DMS 273 (cell line): Measurements from ENCODE around the gene MAP2.

Source experiments
- DNase-seq: peaks from one replicate; lab custom pipeline; 2025; ENCODE audit not compliant: unreplicated experiment; lab: John Stamatoyannopoulos, UW

The MAP2 gene

DNA sequence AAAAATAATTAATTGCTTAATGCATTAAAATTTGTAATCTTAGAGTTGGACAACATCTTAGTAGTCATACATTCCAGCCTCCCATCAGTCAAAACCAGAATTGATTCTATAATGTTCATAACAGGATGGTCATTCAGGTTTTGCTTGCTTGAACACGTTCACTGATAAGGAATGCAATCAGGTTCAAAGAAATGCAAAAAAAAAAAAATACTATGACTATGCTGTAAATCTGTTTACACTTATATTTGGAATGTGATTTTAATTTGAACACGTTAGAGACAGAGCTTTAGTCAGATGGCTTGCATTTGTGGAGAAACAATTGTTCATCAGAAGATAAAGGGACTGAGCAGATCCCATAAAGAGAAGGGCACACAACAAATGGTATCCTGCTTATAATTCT lies 216.5 kb downstream of the MAP2 start:
- no peak for DNase-seq

DNA sequence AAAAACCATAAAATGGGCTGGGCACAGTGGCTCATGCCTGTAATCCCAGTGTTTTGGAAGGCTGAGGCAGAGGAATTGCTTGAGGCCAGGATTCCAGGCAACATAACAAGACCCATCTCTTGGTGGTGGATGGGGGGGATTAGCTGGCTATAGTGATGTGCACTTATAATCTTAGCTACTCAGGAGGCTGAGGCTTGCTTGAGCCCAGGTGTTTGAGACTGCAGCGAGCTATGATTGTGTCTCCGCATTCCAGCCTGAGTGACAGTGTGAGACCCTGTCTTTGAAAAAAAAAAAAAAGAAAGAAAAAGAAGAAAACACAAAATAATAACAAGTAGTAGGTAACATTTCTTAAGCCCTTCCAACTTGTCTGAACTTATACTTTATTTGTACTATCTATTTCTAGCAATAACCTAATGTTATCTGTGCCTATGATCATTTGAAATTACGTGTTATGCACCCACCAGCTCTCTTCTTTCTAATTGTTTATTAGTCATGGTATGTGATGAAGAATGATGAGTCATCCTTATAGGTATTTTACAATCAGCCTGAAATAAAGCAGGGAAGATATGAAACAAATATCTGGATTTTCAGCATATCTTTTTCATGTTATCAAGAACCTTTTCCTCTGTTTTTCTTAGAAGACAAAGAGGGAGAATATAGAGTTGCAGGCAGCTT lies 218.4 kb downstream of the MAP2 start:
- no peak for DNase-seq

DNA sequence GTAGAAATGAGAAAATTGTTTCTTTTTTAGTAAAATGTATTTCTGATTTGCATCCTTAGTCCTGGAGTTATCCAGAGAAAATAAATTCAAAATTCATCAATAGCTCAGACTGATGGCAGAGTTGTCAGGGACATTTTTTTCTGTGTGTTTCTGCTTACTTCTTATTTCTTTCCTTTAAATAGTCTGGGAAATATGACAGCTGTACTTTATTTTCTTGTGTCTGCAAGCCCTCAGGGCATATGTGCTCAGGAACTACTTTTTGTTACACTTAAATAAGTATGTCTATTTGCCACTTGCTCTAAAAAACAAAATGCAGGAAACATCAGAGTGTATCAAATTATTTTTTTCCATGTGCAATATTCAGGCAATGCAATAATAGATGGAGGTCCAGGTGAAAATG lies 221.0 kb downstream of the MAP2 start:
- no peak for DNase-seq

DNA sequence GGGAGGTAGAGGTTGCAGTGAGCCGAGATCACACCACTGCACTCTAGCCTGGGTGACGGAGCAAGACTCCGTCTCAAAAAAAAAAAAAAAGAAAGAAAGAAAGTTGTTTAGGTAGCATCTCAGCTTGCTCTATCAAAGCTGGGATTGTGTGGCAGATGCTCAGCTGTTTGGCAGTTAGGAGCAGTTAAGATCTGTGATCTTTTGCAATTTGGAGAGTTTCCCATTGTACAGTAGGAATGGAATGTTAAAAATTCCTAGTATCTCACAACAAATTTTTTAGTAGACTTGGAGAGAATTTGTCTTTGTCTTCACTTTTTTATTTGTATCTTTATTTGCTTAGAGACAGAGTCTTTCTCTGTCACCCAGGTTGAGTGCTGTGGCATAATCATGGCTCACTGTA lies 224.9 kb downstream of the MAP2 start:
- no peak for DNase-seq

DNA sequence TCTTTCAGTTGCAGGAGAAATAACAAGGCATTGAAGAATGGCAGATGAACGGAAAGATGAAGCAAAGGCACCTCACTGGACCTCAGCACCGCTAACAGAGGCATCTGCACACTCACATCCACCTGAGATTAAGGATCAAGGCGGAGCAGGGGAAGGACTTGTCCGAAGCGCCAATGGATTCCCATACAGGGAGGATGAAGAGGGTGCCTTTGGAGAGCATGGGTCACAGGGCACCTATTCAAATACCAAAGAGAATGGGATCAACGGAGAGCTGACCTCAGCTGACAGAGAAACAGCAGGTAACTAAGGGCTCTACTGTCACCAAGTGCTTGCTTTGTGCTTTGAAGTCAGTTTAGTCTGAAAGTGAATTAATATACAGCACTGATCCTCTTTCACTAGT lies 229.3 kb downstream of the MAP2 start:
- DNase-seq = no peak

DNA sequence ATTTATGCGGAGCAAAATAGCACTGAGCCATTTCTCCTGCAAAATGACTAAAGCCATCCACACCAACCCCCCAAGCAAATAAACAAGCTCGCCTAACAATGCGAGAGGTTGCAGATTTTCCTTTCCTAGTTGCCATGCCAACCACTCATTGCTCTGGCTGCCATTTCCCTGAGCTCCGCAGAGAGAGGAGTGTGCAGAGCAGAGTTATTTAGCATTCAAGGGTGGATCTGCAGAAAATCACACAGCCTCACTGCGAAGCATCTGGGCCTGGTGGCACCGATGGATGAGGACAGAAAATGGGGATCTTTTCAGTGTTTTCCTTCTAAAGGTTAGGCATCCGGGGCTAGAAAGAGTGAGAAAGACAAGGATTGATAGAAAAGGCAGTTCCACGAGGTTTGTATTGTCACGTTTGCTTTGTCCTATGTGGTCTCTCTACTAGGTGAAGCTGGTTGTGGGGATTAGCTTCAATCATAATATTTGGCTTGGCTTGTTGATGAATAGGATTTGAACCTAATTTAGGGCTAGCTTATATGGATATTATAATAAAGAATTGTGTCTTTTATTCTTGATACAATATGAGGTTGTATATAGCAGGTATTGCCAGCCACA lies 237.5 kb downstream of the MAP2 start:
- peak; percentile 14 for DNase-seq

DNA sequence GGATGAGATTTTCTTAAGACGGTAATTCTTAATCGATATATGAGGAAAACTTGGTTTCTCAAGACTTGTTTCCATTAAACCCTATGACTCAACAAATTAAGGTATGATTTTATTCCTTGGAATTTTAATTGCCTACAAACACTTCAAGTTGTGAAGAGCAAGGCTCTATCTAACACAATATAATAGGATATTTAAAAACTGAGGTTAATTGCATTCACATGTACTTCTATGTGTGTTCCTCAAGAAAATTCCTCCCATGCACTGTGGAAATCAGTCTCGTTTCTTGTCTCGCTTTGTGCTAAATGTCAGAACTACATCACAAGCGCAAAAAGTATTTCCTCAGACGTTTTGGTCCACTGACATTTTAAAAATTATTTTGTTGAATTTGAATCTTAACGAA lies 238.2 kb downstream of the MAP2 start:
- no peak for DNase-seq

DNA sequence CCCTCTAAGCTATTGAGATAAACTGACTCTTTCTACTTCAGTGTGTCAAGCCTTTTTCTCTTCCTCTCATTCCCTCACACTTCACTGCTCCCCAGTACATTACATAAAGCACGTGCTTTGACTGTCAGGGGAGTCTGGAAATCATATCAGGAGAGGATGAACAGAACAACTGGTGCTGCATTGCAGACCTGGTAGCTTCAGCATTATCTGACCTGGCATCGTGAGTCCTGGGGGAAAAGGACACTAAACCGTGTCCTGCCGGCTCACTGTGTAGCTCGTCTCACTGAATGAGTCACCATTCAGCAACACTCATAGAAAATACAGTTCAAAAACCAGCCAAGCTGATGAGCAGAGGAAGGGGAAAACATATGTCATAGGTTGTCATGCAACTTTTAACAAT lies 239.3 kb downstream of the MAP2 start:
- no peak for DNase-seq

DNA sequence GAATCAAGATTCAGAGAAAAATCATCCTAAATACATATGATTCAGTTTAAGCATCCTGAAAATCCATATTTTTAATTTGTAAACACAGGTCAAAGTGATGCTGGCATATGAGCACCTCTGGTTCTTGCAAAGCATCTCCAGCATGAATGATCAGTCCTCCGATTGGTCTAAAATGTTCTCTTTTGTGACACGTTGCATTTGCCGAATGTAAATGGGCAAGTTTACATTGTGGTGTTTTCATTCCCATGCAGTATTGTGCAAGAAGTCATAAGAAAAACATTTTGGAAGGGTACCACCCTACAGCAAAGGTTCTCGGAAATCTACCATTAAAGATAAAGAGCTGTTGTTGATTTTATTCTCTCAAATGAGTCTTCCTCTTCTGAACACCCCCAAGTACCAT lies 239.8 kb downstream of the MAP2 start:
- no peak for DNase-seq

DNA sequence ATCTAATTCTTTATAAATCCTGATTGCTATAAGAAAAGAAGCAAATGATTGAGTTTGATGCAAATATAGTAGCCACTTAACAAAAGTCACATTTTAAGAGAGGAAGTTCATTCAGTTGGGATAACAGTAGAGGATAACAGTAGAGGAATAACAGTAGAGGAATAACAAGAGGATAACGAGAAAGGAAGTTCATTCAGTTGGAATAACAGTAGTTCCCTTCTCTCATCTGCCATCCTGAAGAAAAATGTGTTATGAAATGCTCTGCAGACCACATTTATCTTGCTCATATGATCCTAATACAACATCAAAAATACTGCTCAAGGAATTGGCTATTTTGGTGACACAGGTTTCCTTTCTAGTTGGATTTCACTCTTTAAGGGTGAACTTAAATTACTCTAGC lies 242.4 kb downstream of the MAP2 start:
- no peak for DNase-seq

DNA sequence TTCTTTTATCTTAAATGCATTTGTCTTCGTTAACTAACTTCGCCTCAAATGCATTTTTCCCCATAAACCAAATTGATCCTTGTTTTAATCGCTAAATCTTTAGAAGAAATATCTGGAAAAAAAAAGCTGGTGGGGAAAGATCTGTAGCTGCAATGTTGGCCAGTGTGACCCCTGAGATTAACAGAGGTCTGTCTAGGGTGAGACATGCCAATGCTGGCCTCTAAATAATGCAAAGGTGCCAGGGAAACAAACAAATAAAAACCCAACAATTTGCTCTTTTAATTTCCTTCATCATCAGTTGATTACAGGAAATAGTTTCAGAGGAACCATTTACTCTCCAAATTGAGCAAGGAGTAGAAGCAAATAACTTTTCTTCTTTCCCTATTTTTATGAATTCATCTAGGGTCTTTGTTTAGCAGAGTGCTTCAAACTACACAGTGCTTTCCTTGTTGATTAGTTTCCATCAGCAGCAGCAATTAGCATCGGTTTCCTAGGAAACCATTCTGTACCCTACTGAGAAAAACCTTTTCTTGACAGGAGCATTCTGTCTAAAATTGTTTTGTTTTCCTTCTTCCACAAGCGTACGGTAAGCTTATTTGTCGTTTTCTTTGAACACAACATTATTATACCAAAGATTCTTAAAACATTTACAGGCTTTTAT lies 247.3 kb downstream of the MAP2 start:
- DNase-seq = no peak

DNA sequence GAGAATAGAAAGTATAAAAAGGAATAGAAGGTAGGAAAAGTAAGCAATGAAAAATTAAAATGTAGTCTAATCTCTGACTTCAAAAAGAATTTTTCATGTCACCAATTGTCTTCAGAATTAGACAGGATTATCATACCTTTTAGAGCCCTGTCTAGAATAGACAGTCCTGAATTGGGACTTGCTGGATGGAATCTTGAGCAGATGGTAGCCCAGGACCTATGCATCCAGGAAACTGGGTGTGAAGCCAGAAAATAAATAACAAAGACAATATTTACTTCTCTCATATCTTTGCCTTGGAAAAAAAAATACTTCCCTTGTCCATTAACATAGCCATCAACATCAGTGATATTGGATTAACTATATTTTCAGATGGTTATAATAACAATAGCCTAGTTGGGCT lies 250.0 kb downstream of the MAP2 start:
- no peak for DNase-seq

DNA sequence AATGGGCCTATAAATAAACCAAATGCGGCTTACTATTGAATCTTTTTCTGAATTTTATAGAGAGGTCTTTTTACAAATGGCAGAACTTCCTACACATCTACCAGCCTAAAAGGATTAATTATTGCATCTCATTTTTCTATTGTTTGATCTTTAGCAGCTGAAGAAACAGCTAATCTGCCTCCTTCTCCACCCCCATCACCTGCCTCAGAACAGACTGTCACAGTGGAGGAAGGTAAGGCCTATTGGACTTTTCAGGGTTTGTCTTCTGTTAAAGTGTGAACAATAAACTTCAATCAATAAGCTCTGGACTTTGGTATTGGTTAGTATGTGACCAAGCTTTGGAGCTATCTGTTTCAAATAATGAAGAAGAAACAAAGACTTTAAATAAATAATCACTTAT lies 256.7 kb downstream of the MAP2 start:
- DNase-seq = no peak

DNA sequence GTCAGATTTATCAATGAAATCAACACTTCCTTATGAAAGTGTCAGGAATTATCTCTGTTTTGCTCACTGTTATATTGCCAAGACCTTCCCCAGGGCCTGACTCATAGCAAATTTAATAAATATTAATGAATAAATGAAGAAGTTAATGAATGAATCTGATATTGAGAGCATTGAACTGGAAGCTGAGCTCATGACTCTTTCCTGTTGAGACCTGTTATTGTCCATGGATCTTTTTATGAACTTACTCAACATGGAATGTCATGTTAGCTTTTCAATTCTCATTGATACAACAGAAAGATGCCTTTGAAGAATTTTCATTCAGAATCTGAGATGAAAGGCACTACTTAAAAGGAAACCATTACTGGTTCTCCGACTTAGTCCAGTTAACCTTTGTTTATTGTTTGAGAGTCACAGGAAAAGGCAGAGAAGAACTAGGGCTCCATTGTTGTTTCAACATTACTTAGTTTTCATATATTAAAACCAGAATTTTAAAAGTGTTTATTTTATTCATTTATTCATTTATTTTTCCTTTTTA lies 257.4 kb downstream of the MAP2 start:
- no peak for DNase-seq

DNA sequence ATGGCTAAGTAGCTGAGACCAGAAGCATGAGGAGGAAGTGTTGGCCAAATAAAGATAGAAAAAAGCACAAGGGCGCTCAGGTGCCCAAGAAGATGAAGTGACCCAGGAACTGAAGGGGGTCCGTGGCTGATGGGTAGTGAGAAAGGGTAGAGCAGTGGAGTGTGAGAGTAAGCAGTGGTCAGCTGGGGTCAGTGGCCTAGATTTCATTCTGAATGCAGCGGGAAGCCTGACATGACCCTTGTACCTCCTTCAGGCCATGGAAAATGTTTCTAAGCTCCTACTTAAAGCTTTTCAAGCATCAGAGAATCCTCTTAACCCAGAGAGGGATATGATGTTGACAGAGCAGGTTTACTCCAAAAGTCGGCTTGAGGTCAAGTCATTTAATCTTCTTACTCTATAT lies 258.8 kb downstream of the MAP2 start:
- no peak for DNase-seq

DNA sequence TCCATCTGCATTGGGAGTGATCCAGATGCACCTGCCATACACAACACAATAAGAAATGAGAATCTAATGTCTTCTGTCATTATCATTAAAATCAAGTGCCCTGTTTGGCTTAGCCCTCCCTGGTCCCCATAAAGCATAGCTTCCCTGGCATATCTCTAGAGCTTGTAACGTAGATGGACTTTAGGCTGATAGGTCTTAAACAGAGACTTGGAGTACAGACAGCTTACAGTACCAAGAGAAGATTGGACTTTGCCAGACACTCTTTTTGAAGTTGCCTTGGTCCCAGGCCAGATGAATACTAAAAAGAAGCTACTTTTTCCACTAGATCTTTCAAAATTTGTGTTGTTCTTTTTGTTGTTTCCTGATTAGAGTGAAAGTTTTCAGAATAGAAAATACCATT lies 261.5 kb downstream of the MAP2 start:
- DNase-seq = no peak

DNA sequence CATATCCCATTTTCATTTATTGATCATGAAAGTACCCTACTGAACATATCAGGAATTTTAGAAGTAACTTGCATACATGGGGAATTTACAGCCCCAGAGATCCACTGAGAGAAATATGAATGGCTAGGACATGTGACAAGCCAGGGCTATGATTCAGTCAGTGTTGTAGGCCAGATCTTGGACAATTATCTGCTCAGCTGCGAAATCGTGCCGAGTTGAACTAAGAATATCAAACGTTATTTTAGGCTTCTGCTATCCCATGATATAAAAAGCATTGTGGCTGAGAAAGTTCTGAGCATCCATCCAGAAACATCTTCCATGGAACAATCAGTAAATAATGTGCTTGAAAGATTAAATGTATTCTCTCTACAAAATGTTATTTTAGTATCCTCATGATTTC lies 262.1 kb downstream of the MAP2 start:
- no peak for DNase-seq

DNA sequence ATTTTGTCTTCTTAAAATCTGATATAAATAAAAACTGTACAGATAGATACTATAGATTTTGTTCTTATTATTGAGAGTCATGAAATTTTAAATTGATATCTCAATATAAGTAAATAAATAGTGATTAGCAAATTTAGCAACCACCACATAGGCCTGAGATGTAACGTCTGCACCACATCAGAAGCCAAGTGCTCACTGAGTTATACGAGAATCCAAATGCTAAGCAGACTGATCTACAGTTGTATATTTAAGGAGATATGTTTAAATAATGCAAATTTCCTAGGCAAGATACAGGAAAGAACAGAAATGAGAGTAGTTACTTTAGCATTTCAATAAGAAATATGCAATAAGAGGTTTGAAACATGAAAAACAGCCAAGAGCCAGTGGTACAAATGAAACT lies 262.6 kb downstream of the MAP2 start:
- no peak for DNase-seq

DNA sequence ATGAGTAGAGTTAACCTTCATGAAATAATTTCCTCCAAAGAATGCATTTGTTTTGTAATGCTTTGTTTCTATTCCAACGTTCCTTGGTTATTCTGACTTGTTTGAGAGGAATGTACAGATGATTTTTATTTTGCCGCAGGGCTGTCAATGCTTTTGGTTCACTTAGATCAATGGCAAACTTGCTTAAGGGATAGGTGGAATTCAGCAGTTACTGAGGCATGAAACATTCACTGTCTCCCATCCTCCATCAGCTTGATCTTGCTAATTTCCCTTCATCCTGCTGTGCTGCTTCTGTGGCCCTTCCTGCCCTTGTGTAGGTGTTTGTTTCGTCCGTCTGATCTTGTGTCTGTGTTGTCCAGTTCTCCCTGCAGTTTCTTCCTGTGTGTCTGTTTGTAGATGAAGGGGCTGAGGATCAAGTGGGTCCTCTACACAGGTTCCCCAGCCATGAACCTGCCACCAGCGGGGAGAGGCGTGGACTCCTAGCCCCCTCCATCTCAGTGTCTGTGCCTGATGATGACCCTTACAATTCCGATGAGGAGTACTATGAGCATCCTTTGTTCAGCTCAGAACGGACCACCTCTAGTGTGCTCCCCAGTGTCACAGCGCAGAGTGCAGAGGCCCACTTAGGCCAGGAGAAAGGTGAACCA lies 263.6 kb downstream of the MAP2 start:
- DNase-seq = no peak

DNA sequence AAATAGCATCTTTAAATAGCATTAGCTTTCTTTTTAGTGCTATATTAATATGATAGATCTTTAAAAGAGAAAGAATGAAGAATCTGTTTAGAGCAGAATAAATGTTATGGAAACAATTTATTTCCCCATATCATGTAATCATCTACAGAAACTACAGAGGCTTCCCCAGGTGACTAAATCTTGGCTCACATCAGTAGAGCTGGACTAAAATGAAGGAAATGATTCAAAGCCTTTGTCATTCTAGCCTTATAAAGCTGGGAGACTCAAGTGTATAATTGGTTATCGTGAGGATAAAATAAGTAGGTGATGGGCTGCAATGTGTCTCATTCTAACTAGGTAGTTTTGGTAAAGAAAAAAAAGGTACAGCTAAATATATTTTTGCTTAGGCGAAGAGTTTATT lies 264.5 kb downstream of the MAP2 start:
- DNase-seq = no peak

DNA sequence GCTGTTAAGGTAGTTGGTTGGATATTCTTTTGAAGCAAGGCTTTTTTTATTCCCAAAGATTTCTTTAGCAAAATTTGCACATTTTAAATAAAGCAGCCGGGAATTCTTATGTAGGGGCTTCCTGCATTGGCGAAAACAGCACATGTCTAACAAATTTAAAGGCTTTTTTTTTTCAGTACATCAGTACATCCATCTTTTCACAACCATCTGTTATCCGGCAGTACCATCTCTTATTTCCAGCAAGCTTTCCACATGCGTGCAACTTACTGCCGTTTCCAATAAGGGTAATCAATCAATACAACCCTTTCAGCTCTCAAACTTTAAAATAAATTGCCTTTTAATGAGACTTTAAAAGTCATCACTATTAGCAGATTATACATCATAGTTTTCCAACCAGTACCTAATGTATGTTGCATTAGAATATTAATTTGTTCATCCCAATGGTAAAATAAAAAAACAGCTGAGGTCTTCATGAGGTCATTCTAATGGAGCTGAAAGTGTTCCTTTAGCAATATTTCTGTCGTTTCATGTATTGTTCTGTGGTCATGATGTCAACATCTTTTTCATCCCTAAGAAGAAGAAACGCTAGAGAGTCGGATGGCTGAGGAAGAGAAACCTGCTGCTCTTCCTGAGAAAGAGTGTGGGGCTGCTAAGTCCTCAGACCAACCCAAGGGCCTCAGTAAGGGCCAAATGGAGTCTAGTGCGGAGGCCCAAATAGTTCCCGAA lies 266.3 kb downstream of the MAP2 start:
- DNase-seq = no peak
